G401.6 (cell line): ENCODE measurements around the gene MIA.
"Not testable (repeated sequence)": the region's sequence is repeated elsewhere in the genome, so short reads cannot be mapped to it uniquely, and the experiment has no call there.

Experiments used
- FAIRE-seq: peaks from 2 replicates; lab custom pipeline; 2012; peaks lifted over from hg19 to GRCh38; lab: Jason Lieb, UNC

MIA gene

DNA sequence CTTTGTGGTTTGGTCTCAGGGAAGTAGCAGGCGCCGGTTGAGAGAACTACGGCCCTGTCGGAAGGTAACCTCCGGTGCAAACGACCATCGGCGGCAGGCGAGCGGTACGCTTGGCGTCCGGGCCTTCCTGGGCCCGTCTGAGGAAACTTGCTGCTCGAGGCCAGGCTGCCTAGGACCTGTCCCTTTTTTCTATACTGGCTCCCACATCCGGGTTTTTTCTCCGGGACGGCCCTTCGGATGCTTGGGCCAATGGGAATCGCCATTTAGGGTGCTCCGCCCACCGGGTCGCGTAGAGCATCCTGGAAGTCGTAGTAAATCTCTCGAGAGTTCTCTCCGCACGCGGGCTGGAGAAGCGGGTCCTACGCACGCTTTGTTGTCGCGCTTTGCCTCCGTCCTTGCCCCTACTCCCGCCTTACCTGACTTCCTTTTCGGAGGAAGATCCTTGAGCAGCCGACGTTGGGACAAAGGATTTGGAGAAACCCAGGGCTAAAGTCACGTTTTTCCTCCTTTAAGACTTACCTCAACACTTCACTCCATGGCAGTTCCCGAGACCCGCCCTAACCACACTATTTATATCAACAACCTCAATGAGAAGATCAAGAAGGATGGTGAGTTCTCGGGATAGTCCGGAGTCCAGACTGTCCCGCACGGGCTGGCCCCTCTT, 24.3 kb upstream of the MIA start, which contains the start of gene SNRPA:
SNRPA (plus strand) TSS at position 330 of the 664 bp plus-strand sequence; CDS start at position 536, 206 bp downstream.
- no peak for FAIRE-seq

DNA sequence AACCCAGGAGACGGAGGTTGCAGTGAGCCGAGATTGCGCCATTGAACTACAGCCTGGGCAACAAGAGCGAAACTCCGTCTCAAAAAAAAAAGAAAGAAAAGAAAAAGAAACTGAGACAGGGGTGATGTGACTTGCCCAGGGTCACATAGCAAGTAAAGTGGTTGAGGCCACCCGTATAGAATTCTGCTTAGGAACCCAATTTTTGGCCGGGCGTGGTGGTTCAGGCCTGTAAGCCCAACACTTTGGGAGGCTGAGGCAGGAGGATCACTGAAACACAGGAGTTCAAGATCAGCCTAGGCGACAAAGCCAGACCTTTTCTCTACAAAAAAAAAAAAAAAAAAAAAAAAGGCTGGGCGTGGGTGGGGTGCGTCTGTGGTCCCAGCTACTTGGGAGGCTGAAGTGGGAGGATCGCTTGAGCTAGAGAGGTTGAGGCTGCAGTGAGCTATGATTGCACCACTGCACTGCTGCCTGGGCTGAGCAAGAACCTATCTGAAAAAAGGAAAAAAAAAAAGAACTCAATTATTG, 23.0 kb upstream of the MIA start:
- FAIRE-seq = no peak

DNA sequence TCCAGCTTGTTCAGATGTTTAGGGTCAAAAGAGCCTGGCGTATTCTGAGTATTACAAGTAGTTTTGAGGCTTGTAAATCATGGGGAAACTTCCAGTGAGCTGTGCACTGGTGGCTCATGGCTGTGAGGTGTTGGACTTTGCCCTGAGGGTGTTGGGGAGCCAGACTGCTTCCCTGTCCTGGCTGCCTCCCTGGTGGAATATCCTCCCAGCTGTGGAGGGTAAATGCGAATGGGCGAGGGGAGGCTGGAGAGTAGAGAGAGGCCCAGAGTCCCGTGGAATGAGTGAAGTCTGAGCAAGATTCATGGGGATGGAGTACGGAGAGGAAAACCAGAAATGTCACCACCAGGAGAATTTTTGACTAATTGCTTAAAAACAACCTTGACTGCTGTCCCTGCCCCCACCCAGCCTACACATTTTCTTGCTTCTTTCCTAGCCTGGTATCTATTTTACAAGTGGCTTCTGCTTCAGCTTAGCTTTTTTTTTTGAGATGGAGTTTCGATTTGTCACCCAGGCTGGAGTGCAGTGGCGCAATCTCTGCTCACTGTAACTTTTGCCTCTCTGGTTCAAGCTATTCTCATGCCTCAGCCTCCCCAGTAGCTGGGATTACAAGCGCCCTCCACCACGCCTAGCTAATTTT, 20.6 kb upstream of the MIA start:
- no peak for FAIRE-seq

DNA sequence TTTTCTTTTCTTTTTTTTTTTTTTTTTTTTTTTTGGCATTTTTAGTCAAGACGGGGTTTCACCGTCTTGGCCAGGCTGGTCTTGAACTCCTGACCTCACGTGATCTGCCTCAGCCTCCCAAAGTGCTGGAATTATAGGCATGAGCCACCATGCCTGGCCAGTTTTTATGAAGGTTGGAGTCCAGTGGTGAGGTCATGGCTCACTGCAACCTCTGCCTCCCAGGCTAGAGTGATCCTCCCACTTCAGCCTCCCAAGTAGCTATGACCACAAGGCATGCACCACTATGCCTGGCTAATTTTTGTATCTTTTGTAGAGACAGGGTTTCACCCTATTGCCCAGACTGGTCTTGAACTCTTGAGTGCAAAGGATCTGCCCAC, 20.1 kb upstream of the MIA start:
- no peak for FAIRE-seq

DNA sequence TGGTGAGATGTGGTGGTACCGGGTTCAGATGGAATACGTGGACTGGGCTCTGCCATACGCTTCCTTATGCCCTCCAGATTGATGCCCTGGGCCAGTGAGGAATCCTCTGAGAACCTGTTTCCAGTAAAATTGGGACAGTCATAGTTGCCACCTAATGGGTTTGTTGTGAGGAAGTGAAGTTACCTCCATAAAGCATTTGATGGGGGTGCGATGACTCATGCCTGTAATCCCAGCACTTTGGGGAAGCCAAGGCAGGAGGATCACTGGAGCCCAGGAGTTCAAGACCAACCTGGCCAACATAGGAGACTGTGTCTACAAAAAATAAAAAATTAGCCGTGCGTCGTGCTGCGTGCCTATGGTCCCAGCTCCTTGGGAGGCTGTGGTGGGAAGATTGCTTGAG, 19.5 kb upstream of the MIA start:
- FAIRE-seq = no peak

DNA sequence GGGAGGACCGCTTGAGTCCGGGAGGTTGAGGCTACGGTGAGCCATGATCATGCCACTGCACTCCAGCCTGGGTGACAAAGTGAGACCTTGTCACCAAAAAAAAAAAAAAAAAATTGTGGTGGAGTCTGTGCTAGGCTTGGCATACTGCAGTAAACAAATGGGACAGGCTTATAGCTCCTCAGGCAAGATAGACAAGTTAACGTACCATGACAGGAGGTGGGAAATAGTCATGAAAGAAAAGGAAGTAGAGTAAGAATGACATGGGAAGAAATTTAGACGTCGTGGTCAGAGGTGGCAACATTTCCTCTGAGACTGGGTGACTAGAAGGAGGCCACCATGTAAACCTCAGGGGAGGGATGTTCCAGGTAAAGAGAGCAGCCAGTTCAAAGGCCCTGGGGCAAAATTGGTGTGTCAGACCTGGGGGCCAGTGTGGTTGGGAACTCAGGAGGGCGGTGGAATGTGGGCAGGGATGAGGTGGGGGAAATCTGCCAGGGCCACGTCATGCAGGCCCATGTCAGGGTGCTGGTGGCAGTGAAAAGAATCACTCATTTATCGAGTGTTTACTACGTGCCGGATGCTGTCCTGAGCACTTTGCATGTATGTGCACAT, 18.7 kb upstream of the MIA start:
- FAIRE-seq = no peak

DNA sequence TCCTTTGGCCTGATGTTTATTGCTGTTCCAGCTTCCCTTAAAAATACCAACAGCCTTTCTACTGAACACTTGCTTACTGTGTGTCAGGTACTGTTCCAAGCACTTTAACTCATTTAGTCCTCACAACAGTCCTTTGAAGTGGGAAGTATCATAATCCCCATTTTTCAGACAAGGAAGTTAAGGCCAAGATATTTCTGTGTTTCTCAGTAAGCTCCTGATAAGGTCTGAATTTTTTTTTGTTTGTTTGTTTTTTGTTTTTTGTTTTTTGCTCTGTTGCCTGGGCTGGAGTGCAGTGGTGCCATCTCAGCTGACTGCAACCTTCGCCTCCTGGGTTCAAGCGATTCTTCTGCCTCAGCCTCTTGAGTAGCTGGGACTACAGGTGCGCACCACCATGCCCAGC, 16.8 kb upstream of the MIA start:
- no peak for FAIRE-seq

DNA sequence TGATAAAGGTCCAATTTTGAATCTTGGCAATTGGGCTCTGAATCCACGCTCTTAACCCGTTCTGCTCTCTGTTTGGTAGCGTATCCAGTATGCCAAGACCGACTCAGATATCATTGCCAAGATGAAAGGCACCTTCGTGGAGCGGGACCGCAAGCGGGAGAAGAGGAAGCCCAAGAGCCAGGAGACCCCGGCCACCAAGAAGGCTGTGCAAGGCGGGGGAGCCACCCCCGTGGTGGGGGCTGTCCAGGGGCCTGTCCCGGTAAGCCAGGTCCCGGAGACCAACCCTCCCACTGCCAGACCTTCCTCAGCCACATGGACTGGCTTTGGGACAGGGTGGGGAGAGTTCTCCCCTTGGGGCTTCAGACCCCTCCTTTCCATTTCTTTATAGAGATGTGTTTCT, 16.0 kb upstream of the MIA start:
- no peak for FAIRE-seq

DNA sequence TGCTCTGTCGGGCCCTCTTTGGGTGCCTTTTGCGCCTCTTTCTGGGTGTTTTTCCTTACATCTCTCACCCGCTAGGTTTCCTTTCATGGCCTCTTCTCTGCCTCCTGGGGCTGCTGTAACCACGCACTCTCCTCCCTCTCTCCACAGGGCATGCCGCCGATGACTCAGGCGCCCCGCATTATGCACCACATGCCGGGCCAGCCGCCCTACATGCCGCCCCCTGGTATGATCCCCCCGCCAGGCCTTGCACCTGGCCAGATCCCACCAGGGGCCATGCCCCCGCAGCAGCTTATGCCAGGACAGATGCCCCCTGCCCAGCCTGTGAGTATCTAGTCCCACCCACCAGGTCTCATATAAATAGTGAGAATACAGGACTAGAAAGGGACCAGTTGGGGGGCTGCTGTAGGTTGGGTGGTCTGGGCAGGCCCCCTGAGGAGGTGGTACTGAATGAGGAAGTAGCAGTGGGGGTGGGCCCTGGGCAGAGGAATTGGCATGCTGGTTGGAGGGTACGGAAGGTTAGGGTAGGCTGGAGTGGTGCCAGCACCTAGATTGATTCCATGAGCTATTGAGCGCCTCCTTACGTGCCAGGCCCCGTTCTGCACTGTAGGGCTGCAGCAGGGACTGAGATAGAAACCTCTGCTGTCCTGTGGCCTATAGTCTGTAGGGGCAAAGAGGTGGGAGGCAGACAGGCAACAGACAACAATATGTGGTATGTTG, 12.4 kb upstream of the MIA start:
- no peak for FAIRE-seq

DNA sequence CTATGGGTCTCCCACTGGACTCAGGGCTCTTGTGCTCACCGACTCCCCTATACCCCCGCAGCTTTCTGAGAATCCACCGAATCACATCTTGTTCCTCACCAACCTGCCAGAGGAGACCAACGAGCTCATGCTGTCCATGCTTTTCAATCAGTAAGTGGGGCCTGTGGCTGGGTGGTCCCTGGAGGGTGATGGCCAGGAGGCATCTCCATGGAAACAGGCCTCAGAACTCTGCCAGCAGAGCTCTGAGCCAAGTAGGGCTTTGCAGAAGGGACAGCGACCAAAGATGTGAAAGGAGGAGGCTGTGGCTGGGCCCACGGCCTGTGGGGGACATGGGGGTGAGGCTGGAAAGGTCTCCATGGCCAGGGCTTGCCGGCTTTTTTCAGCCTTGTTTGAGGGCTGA, 11.8 kb upstream of the MIA start:
- no peak for FAIRE-seq

DNA sequence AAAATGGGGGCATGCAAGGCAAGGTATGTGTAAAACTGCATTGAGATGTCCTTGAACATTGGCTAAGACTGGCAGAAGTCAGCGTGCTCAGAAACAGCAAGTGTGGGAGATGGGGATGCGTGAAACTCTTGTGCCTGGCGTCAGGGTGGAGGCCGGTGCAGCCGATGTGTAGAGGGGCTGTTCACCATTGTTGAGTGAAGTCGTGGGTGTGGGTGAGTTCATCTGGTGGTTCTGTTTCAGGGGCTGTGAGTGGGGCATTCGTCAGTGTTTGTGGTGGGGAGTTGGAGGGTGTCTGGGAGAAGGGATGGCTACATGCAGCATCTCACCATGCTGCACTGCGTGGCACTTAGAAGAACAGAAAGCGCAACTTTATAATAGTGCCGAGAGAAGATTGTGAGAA, 11.4 kb upstream of the MIA start:
- FAIRE-seq = no peak

DNA sequence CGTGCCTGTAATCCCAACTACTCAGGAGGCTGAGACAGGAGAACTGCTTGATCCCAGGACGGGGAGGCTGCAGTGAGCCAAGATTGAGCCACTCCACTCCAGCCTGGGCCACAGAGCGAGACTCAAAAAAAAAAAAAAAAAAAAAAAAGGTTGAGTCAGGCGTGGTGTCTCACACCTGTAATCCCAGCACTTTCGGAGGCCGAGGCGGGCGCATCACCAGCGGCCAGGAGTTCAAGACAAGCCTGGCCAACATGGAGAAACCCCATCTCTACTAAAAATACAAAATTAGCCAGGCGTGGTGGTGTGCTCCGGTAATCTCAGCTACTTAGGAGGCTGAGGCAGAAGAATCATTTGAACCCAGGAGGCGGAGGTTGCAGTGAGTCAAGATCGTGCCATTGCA, 8.9 kb upstream of the MIA start:
- not testable (repeated sequence) for FAIRE-seq

DNA sequence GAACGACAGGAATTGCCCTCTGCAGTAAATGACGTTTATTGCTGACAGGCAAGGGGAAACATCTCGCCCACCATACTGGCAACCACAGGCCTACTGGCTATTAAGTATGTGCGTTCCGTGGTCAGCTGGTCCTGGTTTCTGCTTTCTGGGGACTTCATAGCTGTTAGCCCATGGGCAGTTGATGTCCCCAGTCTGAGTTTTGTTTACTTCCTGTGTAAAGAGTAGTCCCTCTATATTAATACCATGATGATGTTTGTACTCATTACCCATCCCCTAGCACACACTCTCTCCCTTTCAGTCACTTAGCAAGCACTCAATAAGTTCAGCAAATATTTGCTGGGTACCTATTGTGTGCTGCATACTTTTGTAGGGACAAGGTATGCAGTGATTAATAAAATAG, 6.5 kb upstream of the MIA start:
- FAIRE-seq = no peak

DNA sequence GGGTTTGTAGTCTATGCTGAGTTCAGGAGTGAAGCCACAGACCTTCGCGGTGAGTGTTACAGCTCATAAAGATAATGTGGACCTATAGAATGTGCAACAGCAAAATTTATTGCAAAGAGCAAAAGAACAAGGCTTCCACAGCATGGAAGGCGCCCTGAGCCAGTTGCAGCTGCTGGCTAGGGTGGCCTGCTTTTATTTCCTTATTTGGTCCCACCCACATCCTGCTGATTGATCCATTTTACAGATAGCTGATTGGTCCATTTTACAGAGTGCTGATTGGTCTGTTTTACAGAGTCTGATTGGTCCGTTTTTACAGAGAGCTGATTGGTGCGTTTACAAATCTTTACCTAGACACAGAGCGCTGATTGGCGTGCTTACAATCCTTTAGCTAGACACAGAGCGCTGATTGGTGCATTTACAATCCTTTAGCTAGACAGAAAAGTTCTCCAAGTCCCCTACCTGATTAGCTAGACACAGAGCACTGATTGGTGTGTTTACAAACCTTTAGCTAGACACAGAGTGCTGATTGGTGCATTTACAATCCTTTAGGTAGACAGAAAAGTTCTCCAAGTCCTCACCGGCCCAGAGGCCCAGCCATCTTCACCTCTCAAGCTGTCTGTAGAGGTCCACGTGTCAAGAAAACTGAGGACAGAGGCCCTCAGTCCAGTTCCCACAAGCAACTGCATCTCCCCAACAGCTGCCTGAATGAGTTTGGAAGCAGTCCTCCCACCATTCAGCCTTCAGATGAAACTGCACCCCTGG, 4.0 kb upstream of the MIA start:
- not testable (repeated sequence) for FAIRE-seq

DNA sequence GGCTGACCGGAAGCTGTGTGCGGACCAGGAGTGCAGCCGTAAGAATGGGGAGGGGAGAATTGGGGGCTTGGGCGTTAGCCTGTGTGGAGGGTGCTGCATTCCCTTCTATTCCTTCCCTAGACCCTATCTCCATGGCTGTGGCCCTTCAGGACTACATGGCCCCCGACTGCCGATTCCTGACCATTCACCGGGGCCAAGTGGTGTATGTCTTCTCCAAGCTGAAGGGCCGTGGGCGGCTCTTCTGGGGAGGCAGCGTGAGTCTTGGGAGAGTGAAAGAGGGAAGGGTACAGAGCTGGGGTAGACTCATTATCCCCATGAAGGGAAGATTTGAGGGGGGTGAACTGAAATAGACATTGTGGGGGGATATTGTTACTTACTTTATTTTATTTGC, 306 bp downstream of the MIA start:
- FAIRE-seq = no peak

DNA sequence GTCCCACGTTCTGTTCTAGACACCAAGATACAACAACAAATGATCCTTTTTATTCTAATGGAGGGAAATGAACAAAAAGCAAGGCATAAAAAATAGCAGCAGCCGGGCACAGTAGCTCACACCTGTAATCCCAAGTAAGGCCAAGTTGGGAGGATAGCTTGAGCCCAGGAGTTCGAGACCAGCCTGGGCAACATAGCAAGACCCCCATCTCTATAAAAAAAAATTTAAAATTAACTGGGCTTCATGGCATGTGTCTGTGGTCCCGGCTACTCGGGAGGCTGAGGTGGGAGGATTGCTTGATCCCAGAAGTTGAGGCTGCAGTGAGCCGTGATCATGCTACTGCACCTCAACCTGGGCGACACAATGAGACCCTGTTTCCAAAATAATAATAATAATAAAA, 1.0 kb downstream of the MIA start:
- no peak for FAIRE-seq

DNA sequence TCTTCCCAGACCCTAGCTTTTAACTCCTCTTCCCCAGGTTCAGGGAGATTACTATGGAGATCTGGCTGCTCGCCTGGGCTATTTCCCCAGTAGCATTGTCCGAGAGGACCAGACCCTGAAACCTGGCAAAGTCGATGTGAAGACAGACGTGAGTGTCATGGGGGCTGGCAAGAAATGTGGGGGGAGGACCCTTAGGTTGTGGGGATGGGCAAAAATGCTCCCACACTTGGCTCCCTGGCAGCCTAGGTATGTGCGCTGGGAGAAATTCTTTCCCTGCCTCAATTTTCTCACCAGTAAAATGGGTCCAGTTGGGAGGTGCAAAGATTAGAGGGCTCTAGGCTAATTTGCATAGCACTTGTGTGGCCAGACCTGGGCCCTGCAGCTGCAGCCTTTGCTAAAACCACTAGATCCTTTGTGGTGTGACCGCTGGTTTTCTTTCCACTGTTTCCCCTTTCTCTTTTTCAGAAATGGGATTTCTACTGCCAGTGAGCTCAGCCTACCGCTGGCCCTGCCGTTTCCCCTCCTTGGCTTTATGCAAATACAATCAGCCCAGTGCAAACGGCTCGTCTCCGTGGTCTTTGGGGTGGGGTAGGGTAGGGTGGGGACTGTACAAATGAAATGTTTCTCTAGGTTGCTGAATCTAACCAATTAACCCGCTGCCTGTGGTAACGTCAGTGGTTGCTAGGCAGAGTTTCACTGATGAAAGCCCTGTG, 1.8 kb downstream of the MIA start:
- FAIRE-seq = no peak

DNA sequence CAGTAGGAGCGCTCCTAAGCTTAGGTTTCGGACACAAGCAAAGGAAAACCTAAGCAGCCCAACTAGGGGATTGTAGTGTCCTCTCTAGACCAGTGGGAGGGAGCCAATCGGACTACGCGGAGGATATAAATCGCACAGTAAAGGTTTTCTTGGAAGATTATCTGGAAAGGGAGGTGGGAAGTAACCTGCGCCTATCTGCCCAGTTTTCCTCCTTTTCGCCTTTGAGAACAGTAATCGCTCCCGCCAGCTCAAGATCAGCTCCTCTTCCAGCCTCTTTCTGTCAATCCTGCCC, 2.3 kb downstream of the MIA start:
- no peak for FAIRE-seq

DNA sequence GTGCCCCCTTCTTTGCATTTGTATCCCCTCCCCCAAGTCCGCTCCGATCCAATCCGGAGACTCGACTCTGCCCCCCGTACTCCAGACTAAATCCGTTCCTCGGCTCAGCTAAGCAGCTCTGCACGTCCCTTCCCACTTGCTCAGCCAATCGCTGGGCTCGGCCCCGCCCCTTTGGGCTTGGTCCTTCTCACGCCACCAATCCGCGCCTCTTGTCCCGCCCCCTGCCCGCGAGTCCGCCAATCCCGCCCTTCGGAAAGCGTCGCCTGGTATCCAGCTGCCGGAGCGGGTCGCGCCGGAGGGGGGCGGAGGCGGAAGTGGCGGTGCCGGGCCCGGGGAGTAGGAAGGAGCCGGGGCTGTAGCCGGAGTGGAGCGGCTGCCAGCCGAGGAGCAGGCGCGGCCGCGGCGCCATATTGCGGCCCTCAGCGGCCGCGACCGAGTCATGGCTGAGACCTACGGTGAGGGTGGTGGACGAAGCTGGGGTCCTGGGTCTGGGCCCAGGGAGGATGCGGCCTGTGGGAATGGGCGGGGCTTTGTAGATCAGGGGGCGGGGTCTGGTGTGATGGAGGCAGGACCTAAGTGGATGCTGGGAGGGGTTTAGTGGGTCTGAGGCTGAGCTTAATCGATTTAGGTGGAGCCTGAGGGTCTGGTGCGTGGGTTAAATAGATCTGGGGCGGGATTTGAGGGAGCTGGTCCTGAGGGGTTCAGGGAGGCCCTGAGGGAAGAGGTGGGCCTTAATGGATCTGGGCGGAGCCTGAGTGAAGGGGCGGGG, 2.8 kb downstream of the MIA start, which contains the start of gene RAB4B:
RAB4B (plus strand) TSS at position 311 of the 769 bp plus-strand sequence; CDS start at position 440, 129 bp downstream.
- peak; percentile 97 for FAIRE-seq

DNA sequence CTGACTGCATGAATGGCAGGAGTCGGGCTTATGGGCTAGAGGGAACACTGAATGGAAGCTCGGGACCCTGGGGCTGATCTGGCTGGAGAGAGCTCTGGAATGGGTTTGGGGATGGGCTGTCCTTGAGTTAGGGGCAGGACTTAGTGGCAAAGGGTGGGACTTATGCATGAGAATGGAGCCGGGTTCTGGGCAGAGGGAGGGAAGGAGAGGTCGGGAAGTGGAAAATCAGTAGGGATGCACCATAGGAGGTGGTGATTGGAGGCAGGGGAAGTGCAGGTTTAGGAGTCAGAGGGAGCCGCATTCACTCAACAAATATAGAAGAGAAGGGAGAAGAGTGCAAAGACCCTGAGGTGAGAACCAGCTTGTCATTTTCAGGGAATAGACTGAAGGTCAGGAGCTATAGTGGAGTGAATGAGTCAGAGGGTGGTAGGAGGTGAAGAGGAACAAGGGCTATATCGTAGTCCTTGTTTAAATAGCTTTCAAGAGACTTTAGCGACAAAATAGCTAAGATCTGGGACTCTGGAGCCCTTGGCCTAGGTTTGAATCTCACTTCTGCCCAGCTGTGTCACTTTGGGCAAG, 3.5 kb downstream of the MIA start:
- no peak for FAIRE-seq

DNA sequence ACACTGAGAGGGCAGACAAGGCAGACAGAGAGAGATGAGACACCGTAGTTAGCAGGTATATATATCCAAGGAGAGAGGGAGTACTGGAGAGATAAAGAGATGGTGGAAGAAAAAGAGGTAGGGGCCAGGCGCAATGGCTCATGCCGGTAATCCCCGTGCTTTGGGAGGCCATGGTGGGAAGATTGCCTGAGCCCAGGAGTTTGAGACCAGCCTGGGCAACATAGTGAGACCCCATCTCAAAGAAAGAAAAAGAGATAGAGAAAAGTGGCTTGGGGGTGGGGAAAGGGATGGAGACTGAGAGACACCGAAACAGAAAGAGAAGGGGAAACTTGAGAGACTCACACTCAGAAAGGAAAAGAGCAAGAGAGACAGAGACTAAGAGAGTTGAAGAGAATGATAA, 5.3 kb downstream of the MIA start:
- FAIRE-seq = no peak
